ENCODE measurements around the gene NFKB2.

Gene NFKB2

GRCh38 chr10:102396317-102396650 is 779 bp downstream of the NFKB2 start:
- no peak for DNase-seq

- DNase-seq, result no peak
Measured at GRCh38 chr10:102396730-102397151, 1.2 kb downstream of the NFKB2 start.

GRCh38 chr10:102397222-102398171 is 2.0 kb downstream of the NFKB2 start:
- DNase-seq, result no peak

- DNase-seq, result no peak
Measured at GRCh38 chr10:102398172-102399020, 2.9 kb downstream of the NFKB2 start.

GRCh38 chr10:102399217-102400021 is 3.9 kb downstream of the NFKB2 start:
- DNase-seq, result peak; percentile 88

GRCh38 chr10:102400076-102400475 is 4.6 kb downstream of the NFKB2 start:
- no peak for DNase-seq

GRCh38 chr10:102400598-102401341 is 5.3 kb downstream of the NFKB2 start:
- no peak for DNase-seq

GRCh38 chr10:102401342-102401654 is 5.8 kb downstream of the NFKB2 start:
- DNase-seq, result no peak

- no peak for DNase-seq
Measured at GRCh38 chr10:102401735-102402511, 6.4 kb downstream of the NFKB2 start.

GRCh38 chr10:102402512-102402896 is 7.0 kb downstream of the NFKB2 start:
- no peak for DNase-seq

GRCh38 chr10:102403115-102403514 is 7.6 kb downstream of the NFKB2 start:
- no peak for DNase-seq

- no peak for DNase-seq
Measured at GRCh38 chr10:102404361-102405107, 9.0 kb downstream of the NFKB2 start.

GRCh38 chr10:102405108-102405571 is 9.6 kb downstream of the NFKB2 start:
- no peak for DNase-seq

- DNase-seq, result no peak
Measured at GRCh38 chr10:102405632-102406031, 10.1 kb downstream of the NFKB2 start.

- DNase-seq, result no peak
Measured at GRCh38 chr10:102406815-102407214, 11.3 kb downstream of the NFKB2 start.

- DNase-seq, result no peak
Measured at GRCh38 chr10:102407425-102408130, 12.1 kb downstream of the NFKB2 start.

GRCh38 chr10:102408131-102408727 is 12.7 kb downstream of the NFKB2 start:
- no peak for DNase-seq

GRCh38 chr10:102408728-102409603 is 13.5 kb downstream of the NFKB2 start:
- peak; percentile 71 for DNase-seq

All from CD4-positive, alpha-beta T cell treated with Interferon gamma for 1 hour (primary cell).